ENCODE measurements around the gene CTIF. TPM values are rescaled to one million over a fixed set of nuclear protein-coding genes. Genes with fewer than 3 reads are reported as not detected.
A peak's percentile ranks its signal among the peaks of the same experiment; 100 is the strongest.

Gene CTIF
- total and polyA plus RNA-seq, 2 experiments from 2014 or later, result 22.1 to 27.9 TPM

GRCh38 chr18:48859311-48860268, 320.8 kb downstream of the CTIF start:
- H3K27ac ChIP-seq, result peak overlapping the region; percentile 34
- TF ChIP-seq EZH2 (IDR thresholded peaks at IDR 0.05; ENCODE audit: borderline replicate concordance), result no peak
- TF ChIP-seq CTCF (IDR thresholded peaks at IDR 0.05; ENCODE audit: poor library complexity), result no peak

GRCh38 chr18:48860269-48861180, 321.7 kb downstream of the CTIF start:
- 75% methylated on average over 28 of the region's 28 CpGs for WGBS (ENCODE audit: low lambda C conversion rate, missing lambda C conversion rate)

More at GRCh38 chr18:48859311-48860268, 320.8 kb downstream of the CTIF start:
- Histone ChIP-seq H3K4me1 (ENCODE audit: insufficient read depth) (peaks cover 18% of the 10 kb centered on the region), H4K20me1 (ENCODE audit: insufficient read depth, poor library complexity, severe bottlenecking) (no peaks in the 10 kb centered on the region), H3K4me2 (peak overlapping the region; percentile 49), H2AFZ (no peak overlapping the region), H3K36me3 (replicated peaks; ENCODE audit: insufficient read depth, low read depth) (no peaks in the 10 kb centered on the region), H3K9me2 (replicated peaks; ENCODE audit: insufficient read depth) (no peaks in the 10 kb centered on the region), H3K27me3 (no peaks in the 10 kb centered on the region), H3K79me2 (no peaks in the 10 kb centered on the region), H3K4me3 (no peak overlapping the region), H3K9me3 (ENCODE audit: low read depth) (no peaks in the 10 kb centered on the region)
- DNase-seq (ENCODE audit: low spot score), result no peak
- WGBS (ENCODE audit: low lambda C conversion rate, missing lambda C conversion rate), result 65% methylated on average over 41 of the region's 43 CpGs

DNA sequence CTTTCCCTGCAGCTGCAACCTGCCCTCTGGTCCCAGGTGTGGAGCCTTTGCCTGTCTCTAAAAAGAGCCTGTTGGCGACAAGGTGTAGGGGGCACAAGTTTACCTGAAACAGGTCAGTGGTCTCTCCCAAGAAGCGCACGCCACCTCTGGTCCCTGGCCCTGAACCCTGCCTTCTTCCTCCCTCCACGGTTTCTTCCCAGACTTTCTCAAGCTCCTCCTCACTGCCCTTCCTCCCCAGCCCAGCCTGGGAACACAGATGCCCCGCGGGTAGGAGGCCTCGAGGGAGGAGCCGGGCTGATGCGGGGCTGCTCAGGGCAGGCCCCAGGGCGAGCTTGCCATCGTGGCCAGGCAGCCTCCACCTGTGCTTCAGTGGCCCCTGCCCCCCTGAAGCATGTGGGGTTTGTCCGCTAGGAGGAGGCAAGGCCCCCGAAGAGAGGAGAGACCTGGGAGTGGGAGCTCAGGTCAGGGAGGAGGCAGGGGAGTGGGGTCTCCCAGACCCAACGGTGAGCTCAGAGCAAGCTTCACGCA, 322.4 kb downstream of the CTIF start:
- TF ChIP-seq EZH2 (IDR thresholded peaks at IDR 0.05; ENCODE audit: borderline replicate concordance), result no peak
- DNase-seq (ENCODE audit: low spot score), result no peak
- Histone ChIP-seq H3K27me3 (no peaks in the 10 kb centered on the region), H3K4me2 (no peak overlapping the region), H3K27ac (no peak overlapping the region), H3K9me3 (ENCODE audit: low read depth) (no peaks in the 10 kb centered on the region), H3K79me2 (no peaks in the 10 kb centered on the region), H2AFZ (no peak overlapping the region), H3K4me3 (no peak overlapping the region), H4K20me1 (ENCODE audit: insufficient read depth, poor library complexity, severe bottlenecking) (no peaks in the 10 kb centered on the region), H3K4me1 (ENCODE audit: insufficient read depth) (peaks cover 18% of the 10 kb centered on the region), H3K36me3 (replicated peaks; ENCODE audit: insufficient read depth, low read depth) (no peaks in the 10 kb centered on the region), H3K9me2 (replicated peaks; ENCODE audit: insufficient read depth) (no peaks in the 10 kb centered on the region)
- WGBS (ENCODE audit: low lambda C conversion rate, missing lambda C conversion rate), result 62% methylated on average over 15 of the region's 15 CpGs

More at GRCh38 chr18:48860269-48861180, 321.7 kb downstream of the CTIF start:
- Histone ChIP-seq H3K9me3 (ENCODE audit: low read depth) (no peaks in the 10 kb centered on the region), H3K4me1 (ENCODE audit: insufficient read depth) (peaks cover 18% of the 10 kb centered on the region), H3K36me3 (replicated peaks; ENCODE audit: insufficient read depth, low read depth) (no peaks in the 10 kb centered on the region), H2AFZ (no peak overlapping the region), H3K4me3 (no peak overlapping the region), H4K20me1 (ENCODE audit: insufficient read depth, poor library complexity, severe bottlenecking) (no peaks in the 10 kb centered on the region), H3K27me3 (no peaks in the 10 kb centered on the region), H3K27ac (peak overlapping the region; percentile 34), H3K9me2 (replicated peaks; ENCODE audit: insufficient read depth) (no peaks in the 10 kb centered on the region), H3K79me2 (no peaks in the 10 kb centered on the region), H3K4me2 (no peak overlapping the region)
- no peak for DNase-seq (ENCODE audit: low spot score)
- no peak for TF ChIP-seq EZH2 (IDR thresholded peaks at IDR 0.05; ENCODE audit: borderline replicate concordance)
- no peak for TF ChIP-seq CTCF (IDR thresholded peaks at IDR 0.05; ENCODE audit: poor library complexity)
- no peak for TF ChIP-seq EZH2phosphoT487 (IDR thresholded peaks at IDR 0.05; ENCODE audit: low read depth, severe bottlenecking, unreplicated experiment)

All from hepatocyte (in vitro differentiated cells).